Airway epithelial cell (primary cell): ENCODE data around the gene ELOF1. TPM values are rescaled to one million over a fixed set of nuclear protein-coding genes. Genes with fewer than 3 reads are reported as not detected.

Experiments used
- total RNA-seq: library from RNA; depleted of rRNA; stranded (reverse); fragments of >200 nt; gene quantifications from 2 replicates; pipeline ENCODE4 v1.2.3, GENCODE V29; 2015

Gene ELOF1
- total RNA-seq = 57.1 and 59.6 TPM in 2 replicates

GRCh38 chr19:11558881-11559828 is at the start of gene ELOF1:
TSS of gene ELOF1 (minus strand) at chr19:11559230. CDS start at chr19:11554347, 4,883 bp downstream.

GRCh38 chr19:11597202-11598102 is 38.4 kb upstream of the ELOF1 start, which contains the start of gene ZNF627:
TSS of gene ZNF627 (plus strand) at chr19:11597483. CDS start at chr19:11597628, 145 bp downstream.

GRCh38 chr19:11577451-11578257 is 18.6 kb upstream of the ELOF1 start, which contains the start of gene ACP5:
TSS of gene ACP5 (minus strand) at chr19:11577645. CDS start at chr19:11577317, 328 bp downstream.

GRCh38 chr19:11538232-11539036 is 20.6 kb downstream of the ELOF1 start, which contains the start of gene CNN1:
TSS of gene CNN1 (plus strand) at chr19:11538851. CDS start at chr19:11538928, 77 bp downstream.

GRCh38 chr19:11528551-11529341 is 30.3 kb downstream of the ELOF1 start, which contains the start of gene ECSIT:
TSS of gene ECSIT (minus strand) at chr19:11529134. CDS start at chr19:11519170, 9,964 bp downstream.

GRCh38 chr19:11505504-11506100 is 53.4 kb downstream of the ELOF1 start, which contains the start of gene ZNF653:
TSS of gene ZNF653 (minus strand) at chr19:11505839. CDS start at chr19:11505786, 53 bp downstream.

Other genes starting within 250 kb of the ELOF1 start
- gene RAB3D, start 219.6 kb downstream of the ELOF1 start, total RNA-seq = 58.9 and 77.6 TPM in 2 replicates
- 161 and 202 TPM in 2 replicates for gene TMEM205, start 213.0 kb downstream of the ELOF1 start, total RNA-seq
- gene CCDC159, start 212.7 kb downstream of the ELOF1 start, total RNA-seq = 7.8 and 8.7 TPM in 2 replicates
- 13.6 TPM in 2 replicates for gene PLPPR2, start 203.8 kb downstream of the ELOF1 start, total RNA-seq
- gene SWSAP1, start 184.6 kb downstream of the ELOF1 start, total RNA-seq = 2.5 and 4.3 TPM in 2 replicates
- 0.79 and 1.4 TPM in 2 replicates for gene EPOR, start 174.9 kb downstream of the ELOF1 start, total RNA-seq
- gene RGL3, start 139.9 kb downstream of the ELOF1 start, total RNA-seq = not detected in 2 replicates
- 0.14 TPM in 1 of 2 replicates, not detected in the other for gene ODAD3, start 124.1 kb downstream of the ELOF1 start, total RNA-seq
- 140 and 183 TPM in 2 replicates for gene PRKCSH, start 123.6 kb downstream of the ELOF1 start, total RNA-seq
- not detected in 2 replicates for gene ELAVL3, start 78.2 kb downstream of the ELOF1 start, total RNA-seq
- gene ZNF653, start 53.4 kb downstream of the ELOF1 start, total RNA-seq = 3.9 and 6.2 TPM in 2 replicates
- gene ECSIT, start 30.1 kb downstream of the ELOF1 start, total RNA-seq = 41.3 and 44.0 TPM in 2 replicates
- 0.19 and 0.21 TPM in 2 replicates for gene CNN1, start 20.4 kb downstream of the ELOF1 start, total RNA-seq
- 12.5 and 13.6 TPM in 2 replicates for gene ACP5, start 18.4 kb upstream of the ELOF1 start, total RNA-seq
- 7.1 and 9.6 TPM in 2 replicates for gene ZNF627, start 38.3 kb upstream of the ELOF1 start, total RNA-seq
- gene ZNF823, start 179.7 kb upstream of the ELOF1 start, total RNA-seq = 3.4 and 4.9 TPM in 2 replicates
- 1.9 and 2.6 TPM in 2 replicates for gene ZNF441, start 207.8 kb upstream of the ELOF1 start, total RNA-seq
- 0.35 and 0.65 TPM in 2 replicates for gene ZNF491, start 239.3 kb upstream of the ELOF1 start, total RNA-seq